ENCODE results near the gene LNPK. TPM values are rescaled to one million over a fixed set of nuclear protein-coding genes. Genes with fewer than 3 reads are reported as not detected.
"Not testable (repeated sequence)": the region's sequence is repeated elsewhere in the genome, so short reads cannot be mapped to it uniquely, and the experiment has no call there.

LNPK gene
- total and polyA plus RNA-seq, 2 of the 4 experiments (the other 2 are of a cell fraction): 18.7 to 48.6 TPM

GRCh38 chr2:175895957-175896356, 106.1 kb downstream of the LNPK start:
- H3K9ac ChIP-seq (ENCODE audit: low read depth, low read length); H3K4me3 ChIP-seq (ENCODE audit: insufficient read depth, low read depth, low read length); H3K27ac ChIP-seq (ENCODE audit: insufficient read depth, low read length); H2AK5ac ChIP-seq (ENCODE audit: low read depth, low read length); BruUV-seq (replicated peaks); H2AK9ac ChIP-seq (replicated peaks; ENCODE audit: low read depth, low read length, poor library complexity); H3K36me3 ChIP-seq (ENCODE audit: control insufficient read depth, insufficient read depth, low read length); H2BK20ac ChIP-seq (ENCODE audit: low read depth, low read length); dilution Hi-C loops (cut with HindIII; ENCODE audit: low sequenced_read_pairs, unreplicated experiment); H3K23ac ChIP-seq (ENCODE audit: low read depth, low read length); intact Hi-C loops (cut with micrococcal nuclease); H3K79me1 ChIP-seq (ENCODE audit: low read depth in 1 of 2, low read length in 2 of 2); in situ Hi-C loops (cut with MboI; ENCODE audit: low sequenced_read_pairs); H3K4me2 ChIP-seq (ENCODE audit: low read depth, low read length); ATAC-seq (ENCODE audit: low read depth); CTCF ChIA-PET; H3K56ac ChIP-seq (ENCODE audit: extremely low read depth, insufficient read depth, low read length); H3K4ac ChIP-seq (ENCODE audit: low read depth, low read length); H2BK5ac ChIP-seq (ENCODE audit: low read depth, low read length, poor library complexity, severe bottlenecking); H2BK15ac ChIP-seq (ENCODE audit: low read depth, low read length); H4K91ac ChIP-seq (ENCODE audit: insufficient read depth, low read depth, low read length); H3K9me3 ChIP-seq (ENCODE audit: control insufficient read depth, insufficient read depth, low read length); H3K14ac ChIP-seq (replicated peaks; ENCODE audit: low read depth, low read length); H2AFZ ChIP-seq (replicated peaks; ENCODE audit: low read length, poor library complexity); H2BK120ac ChIP-seq (ENCODE audit: low read depth, low read length); POLR2A ChIA-PET (ENCODE audit: unreplicated experiment); H4K8ac ChIP-seq (ENCODE audit: low read depth in 2 of 2, low read length in 2 of 2); H3K4me1 ChIP-seq (ENCODE audit: control insufficient read depth, insufficient read depth, low read length); H4K5ac ChIP-seq (ENCODE audit: low read depth, low read length); DNase-seq; H3K9me1 ChIP-seq (ENCODE audit: insufficient read depth, low read length); H3K27me3 ChIP-seq (ENCODE audit: control insufficient read depth, insufficient read depth, low read length); H4K20me1 ChIP-seq (ENCODE audit: insufficient read depth, low read length); H3K18ac ChIP-seq (ENCODE audit: low read depth, low read length): not testable (repeated sequence)
- no CpG with 5 or more reads among the region's 1 CpG for WGBS, 2 experiments (ENCODE audit: extremely low coverage in 2 of 2, insufficient read length in 1 of 2)
